HepG2 (cell line): Measurements from ENCODE around the gene ARHGEF26. TPM values are rescaled to one million over a fixed set of nuclear protein-coding genes. Genes with fewer than 3 reads are reported as not detected.

Experiments used
- ATAC-seq: fragments of 200-7000 bp; cut with Tn5 transposase; 3 replicates; pipeline ENCODE4 v1.9.1; 2020; ENCODE audit warnings: mild to moderate bottlenecking, moderate library complexity
- BruUV-seq: library from RNA; stranded (reverse); fragments of 400-500 nt; replicated peaks from 2 replicates; lab custom pipeline; 2021; lab: Mats Ljungman, UMichigan
- CTCF ChIA-PET: fragments of 300-600 bp; formaldehyde crosslinking; extraction: SDS; loops from one replicate; lab custom pipeline; 2021; ENCODE audit warnings: low total read pairs, inconsistent platforms, low intra/inter-chr PET ratio; lab: Yijun Ruan, JAX
- POLR2A ChIA-PET: fragments of 350-600 bp; sonication (Branson Sonifier 250); formaldehyde crosslinking; loops from one replicate; lab custom pipeline; 2020; ENCODE audit warnings: antibody characterized with exemption, inconsistent platforms; lab: Yijun Ruan, JAX
- DNase-seq: peaks from one replicate; pipeline ENCODE4 v3.0.0-alpha.2; 2015; ENCODE audit warnings: low spot score
- FAIRE-seq: peaks from 3 replicates; lab custom pipeline; 2011; peaks lifted over from hg19 to GRCh38; lab: Jason Lieb, UNC
- H2AFZ ChIP-seq: one replicate; pipeline ENCODE4 v1.6.1; 2011; ENCODE audit warnings: low read length, inconsistent platforms
- H3K27ac ChIP-seq: fragments of 300-600 bp; 3 replicates; pipeline ENCODE4 v1.8.0; 2011; ENCODE audit warnings: mixed run types, mild to moderate bottlenecking, mixed read lengths, low read length, inconsistent platforms; ENCODE audit not compliant: insufficient read depth; ENCODE audit errors: extremely low read length
- H3K27me3 ChIP-seq, 2 experiments: fragments of 200-600 bp in 1 of 2; 2 replicates in 1 of 2; 3 replicates in 1 of 2; pipeline versions ENCODE4 v1.6.0 to v1.8.0; 2011; ENCODE audit warnings: low read length in 2 of 2, mild to moderate bottlenecking in 2 of 2, moderate library complexity in 2 of 2, inconsistent platforms in 1 of 2; ENCODE audit not compliant: insufficient read depth in 2 of 2, control insufficient read depth in 1 of 2
- H3K36me3 ChIP-seq, 2 experiments: fragments of 200-600 bp in 1 of 2; replicated peaks in 1 of 2; 2 replicates in 1 of 2; 3 replicates in 1 of 2; pipeline versions ENCODE4 v1.5.1 to v1.8.0; 2011; ENCODE audit warnings: low read length in 2 of 2, inconsistent platforms in 1 of 2; ENCODE audit not compliant: insufficient read depth in 2 of 2, control insufficient read depth in 1 of 2
- H3K4me1 ChIP-seq: 2 replicates; pipeline ENCODE4 v1.5.1; 2012; ENCODE audit warnings: low read length, inconsistent platforms; ENCODE audit not compliant: insufficient read depth
- H3K4me2 ChIP-seq: 2 replicates; pipeline ENCODE4 v1.6.0; 2011; ENCODE audit warnings: low read depth, low read length, inconsistent platforms
- H3K4me3 ChIP-seq, 3 experiments: fragments of 200-600 bp in 1 of 3; sonication (generic), shearing (Covaris generic) in 1 of 3; replicated peaks in 1 of 3; 2 replicates each; pipeline ENCODE4 v1.5.1; 2011 to 2016; ENCODE audit warnings: low read length in 3 of 3, inconsistent platforms in 2 of 3, low read depth in 2 of 3, mild to moderate bottlenecking in 2 of 3, control low read depth in 1 of 3, mixed read lengths in 1 of 3; ENCODE audit not compliant: insufficient read depth in 1 of 3
- H3K79me2 ChIP-seq: one replicate; pipeline ENCODE4 v1.6.1; 2011; ENCODE audit warnings: low read length, inconsistent platforms; ENCODE audit not compliant: insufficient read depth
- H3K9ac ChIP-seq: 2 replicates; pipeline ENCODE4 v1.6.0; 2011; ENCODE audit warnings: mild to moderate bottlenecking, low read depth, low read length, inconsistent platforms; ENCODE audit not compliant: insufficient read depth
- H3K9me3 ChIP-seq: 2 replicates; pipeline ENCODE4 v1.5.1; 2012; ENCODE audit warnings: mild to moderate bottlenecking, low read length
- H4K20me1 ChIP-seq: 2 replicates; pipeline ENCODE4 v1.6.0; 2011; ENCODE audit warnings: inconsistent platforms, mild to moderate bottlenecking, low read length, moderate library complexity; ENCODE audit not compliant: insufficient read depth
- ARNT ChIP-seq: fragments of 450-650 bp; IDR thresholded peaks from 2 replicates; pipeline ENCODE4 v1.6.1; 2017
- MAFF ChIP-seq: IDR thresholded peaks from 2 replicates; pipeline ENCODE4 v1.6.1; 2011; ENCODE audit warnings: low read depth, low read length, improper control_type of control experiment
- MAFK ChIP-seq, 2 experiments: IDR thresholded peaks in 1 of 2; conservative IDR thresholded peaks in 1 of 2; 2 replicates each; pipeline ENCODE4 v1.6.1; 2011; ENCODE audit warnings: improper control_type of control experiment in 2 of 2, low read length in 2 of 2
- ZNF230 ChIP-seq: sonication (generic); formaldehyde crosslinking; IDR thresholded peaks from 2 replicates; pipeline ENCODE4 v1.4.0; 2020; ENCODE audit warnings: mild to moderate bottlenecking, missing genetic modification reagents
- ZNF34 ChIP-seq: sonication (generic); formaldehyde crosslinking; IDR thresholded peaks from 2 replicates; pipeline ENCODE4 v1.4.0; 2020; ENCODE audit warnings: mild to moderate bottlenecking, missing genetic modification reagents, borderline replicate concordance
- ZNF550 ChIP-seq: sonication (generic); formaldehyde crosslinking; IDR thresholded peaks from 2 replicates; pipeline ENCODE4 v1.4.0; 2020; ENCODE audit warnings: mild to moderate bottlenecking, missing genetic modification reagents, borderline replicate concordance
- ZSCAN31 ChIP-seq: sonication (generic); formaldehyde crosslinking; IDR thresholded peaks from 2 replicates; pipeline ENCODE4 v1.5.0; 2020; ENCODE audit warnings: low read depth, mild to moderate bottlenecking, missing genetic modification reagents
- WGBS: methylation state at CpG from one replicate; pipeline ENCODE4 v1.1.6; 2017; ENCODE audit warnings: low lambda C conversion rate; 5-methylcytosine and 5-hydroxymethylcytosine counted together
- in situ Hi-C: cut with HindIII; loops from 2 replicates; pipeline ENCODE4 v1.10.0; 2017; ENCODE audit warnings: low pct_unique_long_range_greater_than_20kb; ENCODE audit not compliant: extremely low pct_ligation_motif_present
- intact Hi-C: fragments of 100-400 bp; cut with micrococcal nuclease; formaldehyde crosslinking; loops from one replicate; pipeline ENCODE4 v1.10.0; 2022; ENCODE audit not compliant: unreplicated experiment
- polyA plus RNA-seq, 8 experiments: library from polyadenylated mRNA; depleted of rRNA in 3 of 8; stranded (reverse) in 7 of 8; unstranded in 1 of 8; fragments of >200 nt; fragmentation: Illumina TruSeq in 4 of 8; extraction: Trizol in 4 of 8; gene quantifications; 2 replicates each; pipeline versions ENCODE4 v1.2.1 to v1.2.3, GENCODE V29; 2011 to 2016; ENCODE audit warnings: low read depth in 4 of 8, missing spikeins in 1 of 8, mixed read lengths in 1 of 8; ENCODE audit not compliant: insufficient read depth in 1 of 8
- total RNA-seq, 5 experiments: library from RNA; depleted of rRNA; stranded (reverse); fragments of >200 nt; fragmentation: Illumina TruSeq; extraction: Trizol; gene quantifications; 2 replicates each; pipeline ENCODE4 v1.2.3, GENCODE V29; 2016; ENCODE audit warnings: low read depth in 1 of 5
- TF ChIP-seq, protein P1 (sequence below): sonication (generic); formaldehyde crosslinking; IDR thresholded peaks from 2 replicates; pipeline ENCODE4 v1.8.0; 2022; ENCODE audit warnings: mild to moderate bottlenecking, missing genetic modification reagents, borderline replicate concordance

The ARHGEF26 gene
- total and polyA plus RNA-seq, 2 of the 13 experiments (the other 11 are each of a cell fraction or from before 2014, with no cell fraction given) = 0.74 to 6.1 TPM

DNA sequence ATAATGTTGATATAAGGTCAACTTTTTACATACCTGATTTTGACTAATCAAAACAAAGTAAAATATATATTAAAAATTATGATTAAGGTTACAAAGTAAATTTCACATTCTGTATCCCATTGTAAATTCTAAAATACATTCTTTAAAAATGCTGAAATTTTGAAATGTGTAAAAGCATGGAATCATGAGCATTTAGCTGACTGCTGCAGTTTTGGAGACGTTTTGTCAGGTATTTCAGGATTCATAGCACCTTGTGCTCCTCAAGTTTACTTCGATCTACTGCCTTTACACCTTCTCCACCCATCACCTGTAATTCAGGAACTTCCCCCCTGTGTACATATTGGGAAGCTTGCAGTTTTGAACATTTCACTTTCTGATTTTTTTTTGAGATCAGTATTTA lies 71.0 kb downstream of the ARHGEF26 start:
- Histone ChIP-seq H3K9me3 (no peaks in the 10 kb centered on the region), H4K20me1 (no peaks in the 10 kb centered on the region), H3K79me2 (no peaks in the 10 kb centered on the region), H3K4me1 (peaks cover 18% of the 10 kb centered on the region), H3K4me2 (no peak overlapping the region), H3K36me3 (0 out of 5 replicates have a peak, but pooled peaks cover 0 to 1% of the 10 kb centered on the region in 2 experiments), H3K27ac (no peak overlapping the region), H3K4me3 (no peak overlapping the region), H3K9ac (no peak overlapping the region), H2AFZ (no peak overlapping the region), H3K27me3 (no peaks in the 10 kb centered on the region)
- DNase-seq (no peak), ATAC-seq (no peak), FAIRE-seq (no peak)
- 65% methylated on average over 2 of the region's 2 CpGs for WGBS
- TF ChIP-seq MAFF (peak; percentile 33; the same call in 1 of the 2 replicates), MAFK (conservative IDR thresholded peaks at IDR 0.05 in 1 of 2, IDR thresholded peaks at IDR 0.05 in 1 of 2; ENCODE audit: low read length in 2 of 2) (peak; percentile 34 to 78; a peak in 3 of 4 replicates)
- TF ChIP-seq, protein P1, sequence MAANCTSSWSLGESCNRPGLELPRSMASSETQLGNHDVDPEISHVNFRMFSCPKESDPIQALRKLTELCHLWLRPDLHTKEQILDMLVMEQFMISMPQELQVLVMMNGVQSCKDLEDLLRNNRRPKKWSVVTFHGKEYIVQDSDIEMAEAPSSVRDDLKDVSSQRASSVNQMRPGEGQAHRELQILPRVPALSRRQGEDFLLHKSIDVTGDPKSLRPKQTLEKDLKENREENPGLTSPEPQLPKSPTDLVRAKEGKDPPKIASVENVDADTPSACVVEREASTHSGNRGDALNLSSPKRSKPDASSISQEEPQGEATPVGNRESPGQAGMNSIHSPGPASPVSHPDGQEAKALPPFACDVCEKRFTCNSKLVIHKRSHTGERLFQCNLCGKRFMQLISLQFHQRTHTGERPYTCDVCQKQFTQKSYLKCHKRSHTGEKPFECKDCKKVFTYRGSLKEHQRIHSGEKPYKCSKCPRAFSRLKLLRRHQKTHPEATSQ (CRISPR knock-in tag) = no peak
- intact Hi-C loops = no loop called here
- CTCF ChIA-PET = no interaction called here
- in situ Hi-C loops = no loop called here
- no TSS peak for BruUV-seq
- POLR2A ChIA-PET = no interaction called here

DNA sequence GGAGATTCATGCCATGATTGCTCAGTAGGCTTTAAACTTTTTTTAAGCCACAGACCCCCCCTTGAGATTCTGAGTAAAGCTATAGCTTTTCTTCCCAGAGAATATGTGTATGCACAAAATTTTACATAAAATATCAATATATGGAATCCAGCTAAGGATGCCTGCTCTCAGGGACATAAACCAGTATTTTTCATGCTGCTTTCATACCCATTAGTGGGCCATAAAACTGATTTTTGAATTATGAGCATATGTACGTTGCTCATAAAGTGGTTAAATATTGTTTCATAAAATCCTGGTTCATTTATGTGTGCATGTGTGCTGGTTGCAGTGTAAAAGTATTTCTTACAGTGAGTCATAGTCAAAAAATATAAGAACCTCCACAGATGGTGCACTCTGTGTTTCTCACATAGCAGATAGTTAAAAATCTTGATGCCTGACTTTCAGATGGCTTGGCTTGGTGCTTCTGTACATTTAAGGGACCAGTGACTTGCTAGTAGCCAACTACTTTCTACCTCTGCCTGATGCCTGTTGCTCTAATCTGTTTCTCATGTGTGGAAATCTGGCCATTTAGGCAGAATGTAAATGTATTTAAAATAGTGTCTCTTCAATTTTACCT lies 71.9 kb downstream of the ARHGEF26 start:
- WGBS = 35% methylated on average over 1 of the region's 1 CpG
- no peak for TF ChIP-seq ZSCAN31 (CRISPR knock-in tag)
- no peak for TF ChIP-seq ZNF230
- no peak for TF ChIP-seq ZNF550 (CRISPR knock-in tag)
- TF ChIP-seq ARNT = no peak
- TF ChIP-seq ZNF34 (CRISPR knock-in tag) = no peak
- Histone ChIP-seq H3K27me3 (no peaks in the 10 kb centered on the region), H4K20me1 (no peaks in the 10 kb centered on the region), H3K9me3 (no peaks in the 10 kb centered on the region), H3K4me2 (no peak overlapping the region), H3K36me3 (0 out of 5 replicates have a peak, but pooled peaks cover 0 to 1% of the 10 kb centered on the region in 2 experiments), H3K27ac (no peak overlapping the region), H3K4me1 (peaks cover 18% of the 10 kb centered on the region), H3K9ac (no peak overlapping the region), H3K4me3 (no peak overlapping the region), H2AFZ (no peak overlapping the region), H3K79me2 (no peaks in the 10 kb centered on the region)
- no TSS peak for BruUV-seq
- in situ Hi-C loops (no loop called here), intact Hi-C loops (no loop called here)
- ATAC-seq (no peak), DNase-seq (no peak), FAIRE-seq (no peak)
- ChIA-PET CTCF (no interaction called here), POLR2A (no interaction called here)
